HG02759 (cell line): Measurements from ENCODE around the gene PROM1.

Experiments
- ATAC-seq: cut with Tn5 transposase; IDR thresholded peaks from one replicate; pipeline ENCODE4 v1.9.1; 2021; ENCODE audit warnings: mild to moderate bottlenecking, moderate library complexity; ENCODE audit not compliant: unreplicated experiment

The PROM1 gene

GRCh38 chr4:15953625-15954024 is 130.2 kb downstream of the PROM1 start:
- ATAC-seq: no peak

DNA sequence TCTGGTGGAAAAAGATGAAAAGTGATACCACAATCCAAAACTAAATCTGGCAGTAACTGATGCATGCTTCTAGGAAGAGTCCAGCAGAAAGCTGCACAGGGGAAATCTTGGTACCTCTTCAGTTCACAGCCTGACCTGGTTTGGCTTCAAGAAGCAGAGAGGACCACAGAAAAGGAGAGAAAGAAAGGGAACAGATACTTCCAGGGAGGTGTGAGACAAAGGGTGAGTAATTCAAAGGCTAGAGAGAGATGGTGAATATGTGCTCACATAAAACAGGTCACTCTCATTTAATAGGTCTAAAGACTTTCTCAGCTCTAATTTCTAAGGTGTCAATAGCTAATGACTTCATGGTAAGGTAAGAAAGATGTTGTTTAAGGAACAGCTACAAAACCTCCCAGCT is 132.0 kb downstream of the PROM1 start:
- no peak for ATAC-seq

DNA sequence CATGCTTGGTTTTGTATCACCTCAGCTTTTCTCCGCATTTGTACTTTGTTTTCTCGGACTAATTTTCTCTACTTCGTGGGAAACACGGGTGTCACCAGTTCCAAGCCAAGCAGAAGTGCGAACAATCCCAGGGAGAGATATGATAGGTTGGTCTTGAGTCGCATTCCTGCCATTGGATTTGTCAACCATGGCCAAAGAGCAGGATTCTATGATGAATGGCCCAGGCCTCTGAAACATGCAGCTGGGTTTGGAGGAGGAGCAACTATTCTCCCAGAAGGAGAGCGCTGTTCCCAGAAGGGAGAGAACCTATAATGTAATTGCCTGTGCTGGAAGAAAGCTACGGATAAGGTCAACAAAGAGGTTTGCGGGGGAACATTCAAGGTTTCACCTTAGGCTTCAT is 135.0 kb downstream of the PROM1 start:
- ATAC-seq: no peak

- no peak for ATAC-seq
Measured at GRCh38 chr4:15947684-15948083, 136.1 kb downstream of the PROM1 start.

GRCh38 chr4:15945516-15945915 is 138.3 kb downstream of the PROM1 start:
- ATAC-seq: no peak

GRCh38 chr4:15944895-15945294 is 138.9 kb downstream of the PROM1 start:
- no peak for ATAC-seq

GRCh38 chr4:15942283-15942682 is 141.5 kb downstream of the PROM1 start:
- no peak for ATAC-seq

DNA sequence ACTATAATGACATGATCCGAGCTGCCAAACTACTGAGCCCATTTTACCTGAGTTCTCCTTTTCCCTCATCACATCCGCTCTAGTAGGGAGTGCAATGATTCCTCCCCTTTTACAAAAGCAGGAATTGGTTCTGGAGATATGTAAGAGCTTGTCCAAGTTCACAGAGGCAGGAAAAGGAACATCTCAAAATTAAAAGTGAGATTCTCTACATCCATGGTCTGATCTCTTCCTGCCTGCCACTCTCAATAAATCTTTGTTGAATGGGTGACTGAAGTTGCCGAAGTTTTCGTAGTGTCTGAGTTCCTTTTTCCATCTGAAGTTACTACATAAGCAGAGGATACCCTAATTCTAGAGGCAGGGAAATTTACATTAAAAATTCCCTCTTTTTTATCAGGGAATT is 145.2 kb downstream of the PROM1 start, which contains the start of gene FGFBP1:
FGFBP1 (minus strand) TSS at position 101 of the 400 bp plus-strand sequence. CDS start 2,108 bp downstream, outside the sequence.
- no peak for ATAC-seq

GRCh38 chr4:15938182-15938581 is 145.6 kb downstream of the PROM1 start:
- no peak for ATAC-seq

DNA sequence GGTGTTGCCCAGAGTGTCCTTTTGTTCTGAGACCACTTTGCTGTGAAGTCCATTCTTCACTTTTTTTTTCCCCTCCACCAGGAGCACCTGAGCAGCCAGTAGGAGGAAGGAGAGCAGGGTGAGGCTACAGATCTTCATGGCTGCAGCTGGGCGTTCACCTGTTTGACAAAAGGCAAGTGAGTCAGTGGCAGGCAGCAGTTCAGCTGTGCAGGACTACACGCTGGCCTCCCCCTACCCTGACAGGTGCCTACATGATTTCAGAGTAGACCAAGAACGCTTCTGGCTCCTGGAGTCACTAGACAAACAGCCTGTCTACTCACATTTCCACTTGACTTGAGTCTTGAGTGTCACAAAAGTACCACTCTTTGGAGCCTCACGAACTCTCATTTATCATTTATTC is 147.3 kb downstream of the PROM1 start:
- no peak for ATAC-seq

- ATAC-seq: no peak
Measured at GRCh38 chr4:15935504-15936402, 148.1 kb downstream of the PROM1 start.

- no peak for ATAC-seq
Measured at GRCh38 chr4:15934259-15934658, 149.6 kb downstream of the PROM1 start.

GRCh38 chr4:15931451-15932210 is 152.2 kb downstream of the PROM1 start:
- no peak for ATAC-seq

GRCh38 chr4:15930314-15930713 is 153.5 kb downstream of the PROM1 start:
- peak; percentile 65 for ATAC-seq

DNA sequence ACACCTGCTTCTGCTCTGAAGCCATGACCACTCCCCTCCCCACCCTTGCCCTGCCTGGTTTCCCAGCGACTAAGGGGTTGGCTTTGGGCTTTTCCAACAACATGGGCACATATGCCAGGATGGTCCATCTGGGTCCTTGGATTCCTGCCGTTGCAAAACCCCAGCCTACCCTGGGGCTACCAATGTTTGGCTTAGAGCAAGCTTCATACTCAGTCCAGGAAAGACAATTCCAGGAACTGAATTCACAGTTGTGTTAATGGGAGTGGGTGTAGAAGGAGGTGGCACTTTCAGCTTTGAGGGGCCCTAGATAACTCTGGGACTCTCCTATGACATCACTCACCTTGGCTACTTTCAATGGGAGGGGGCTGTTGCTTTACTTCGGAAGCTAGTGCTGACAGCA is 154.3 kb downstream of the PROM1 start:
- ATAC-seq: no peak

- ATAC-seq: no peak
Measured at GRCh38 chr4:15928883-15929282, 154.9 kb downstream of the PROM1 start.

- no peak for ATAC-seq
Measured at GRCh38 chr4:15926486-15926885, 157.3 kb downstream of the PROM1 start.

- no peak for ATAC-seq
Measured at GRCh38 chr4:15925830-15926229, 158.0 kb downstream of the PROM1 start.

- no peak for ATAC-seq
Measured at GRCh38 chr4:15921592-15921932, 162.3 kb downstream of the PROM1 start.

- no peak for ATAC-seq
Measured at GRCh38 chr4:15920723-15921591, 162.9 kb downstream of the PROM1 start.

DNA sequence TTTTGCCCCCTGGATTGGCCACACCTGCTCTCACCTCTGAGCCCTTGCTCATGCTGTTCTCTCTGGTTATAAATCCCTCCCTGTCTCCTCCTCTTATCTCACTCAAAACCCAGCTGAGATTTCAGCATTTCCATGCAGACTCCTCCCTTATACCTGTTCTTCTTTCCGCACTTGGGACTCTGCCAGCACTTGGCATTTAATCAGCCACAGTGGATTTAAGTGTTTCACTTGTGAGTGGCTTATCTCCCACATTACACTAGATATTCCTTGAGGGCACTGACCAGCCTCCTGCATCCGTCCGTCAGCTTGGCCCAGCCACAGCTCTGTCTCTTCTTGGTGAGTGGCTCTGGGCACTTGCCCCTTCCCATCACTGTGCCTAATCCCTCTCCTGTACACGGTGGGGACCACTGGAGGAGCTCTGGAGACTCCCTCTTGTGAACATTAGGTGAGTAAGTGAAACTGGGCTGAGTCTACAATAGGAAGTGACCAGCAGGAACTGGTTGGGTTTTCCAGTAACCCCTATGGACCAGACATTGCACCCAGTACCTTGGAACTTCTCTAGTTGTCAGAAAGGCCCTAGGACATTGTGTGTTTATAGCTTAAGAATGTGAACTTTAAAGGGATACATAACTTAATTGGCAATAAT is 165.2 kb downstream of the PROM1 start:
- ATAC-seq: no peak
